ENCODE results near the gene MYO6.

MYO6 gene

GRCh38 chr6:75791881-75792280 is 42.8 kb downstream of the MYO6 start:
- H3K27ac ChIP-seq: no peak overlapping the region
- TF ChIP-seq CTCF (IDR thresholded peaks at IDR 0.05) (no peak), ZFX (IDR thresholded peaks at IDR 0.05; ENCODE audit: borderline replicate concordance) (no peak)

- no peak for TF ChIP-seq ZFX (IDR thresholded peaks at IDR 0.05; ENCODE audit: borderline replicate concordance)
- no peak for TF ChIP-seq CTCF (IDR thresholded peaks at IDR 0.05)
- no peak overlapping the region for H3K27ac ChIP-seq
Measured at GRCh38 chr6:75794351-75794846, 45.4 kb downstream of the MYO6 start.

GRCh38 chr6:75794954-75795739 is 46.1 kb downstream of the MYO6 start:
- TF ChIP-seq CTCF (IDR thresholded peaks at IDR 0.05) (no peak), ZFX (IDR thresholded peaks at IDR 0.05; ENCODE audit: borderline replicate concordance) (no peak)
- H3K27ac ChIP-seq: no peak overlapping the region

- no peak overlapping the region for H3K27ac ChIP-seq
- no peak for TF ChIP-seq CTCF (IDR thresholded peaks at IDR 0.05)
- TF ChIP-seq ZFX (IDR thresholded peaks at IDR 0.05; ENCODE audit: borderline replicate concordance): no peak
Measured at GRCh38 chr6:75796723-75797122, 47.7 kb downstream of the MYO6 start.

- no peak overlapping the region for H3K27ac ChIP-seq
- no peak for TF ChIP-seq ZFX (IDR thresholded peaks at IDR 0.05; ENCODE audit: borderline replicate concordance)
- no peak for TF ChIP-seq CTCF (IDR thresholded peaks at IDR 0.05)
Measured at GRCh38 chr6:75800133-75800532, 51.1 kb downstream of the MYO6 start.

- no peak for TF ChIP-seq ZFX (IDR thresholded peaks at IDR 0.05; ENCODE audit: borderline replicate concordance)
- no peak for TF ChIP-seq CTCF (IDR thresholded peaks at IDR 0.05)
- H3K27ac ChIP-seq: 0 out of 2 replicates have a peak overlapping the region, but pooled peaks have one; percentile 2
Measured at GRCh38 chr6:75800708-75801505, 51.9 kb downstream of the MYO6 start.

- H3K27ac ChIP-seq: no peak overlapping the region
- no peak for TF ChIP-seq CTCF (IDR thresholded peaks at IDR 0.05)
- TF ChIP-seq ZFX (IDR thresholded peaks at IDR 0.05; ENCODE audit: borderline replicate concordance): no peak
Measured at GRCh38 chr6:75802366-75802765, 53.3 kb downstream of the MYO6 start.

Data from 22Rv1 (cell line).